K562 (cell line): ENCODE results near the gene RARRES1. TPM values are rescaled to one million over a fixed set of nuclear protein-coding genes. Genes with fewer than 3 reads are reported as not detected.
A peak's percentile ranks its signal among the peaks of the same experiment; 100 is the strongest.

Experiments
- ATAC-seq: fragments of 200-7000 bp; cut with Tn5 transposase; 3 replicates; pipeline ENCODE4 v1.9.1; 2020; ENCODE audit warnings: moderate library complexity
- BruUV-seq: library from RNA; stranded (reverse); fragments of 400-500 nt; replicated peaks from 2 replicates; lab custom pipeline; 2021; lab: Mats Ljungman, UMichigan
- CTCF ChIA-PET: fragments of 300-600 bp; formaldehyde crosslinking; extraction: SDS; loops from one replicate; lab custom pipeline; 2021; ENCODE audit warnings: low intra/inter-chr PET ratio; lab: Yijun Ruan, JAX
- POLR2A ChIA-PET: fragments of 300-600, 350-650 bp; sonication (Branson Sonifier 250); formaldehyde crosslinking; extraction: SDS; loops from one replicate; lab custom pipeline; 2021; ENCODE audit warnings: antibody characterized with exemption, inconsistent platforms; lab: Yijun Ruan, JAX
- DNase-seq, 4 experiments: peaks; one replicate each; pipeline versions ENCODE4 v3.0.0 to v3.0.0-alpha.2; 2011 to 2018; ENCODE audit warnings: low spot score in 3 of 4, mixed read lengths in 3 of 4; ENCODE audit errors: extremely low read depth in 1 of 4
- FAIRE-seq: peaks from 2 replicates; lab custom pipeline; 2011; peaks lifted over from hg19 to GRCh38; lab: Jason Lieb, UNC
- H2AFZ ChIP-seq: 2 replicates; pipeline ENCODE4 v1.6.0; 2011; ENCODE audit warnings: low read depth, low read length, control low read depth, inconsistent platforms
- H3K27ac ChIP-seq: fragments of 200-600 bp; 3 replicates; pipeline ENCODE4 v1.8.0; 2011; ENCODE audit warnings: low read depth, mild to moderate bottlenecking, control low read depth, inconsistent platforms, low read length, moderate library complexity, mixed read lengths; ENCODE audit errors: extremely low read depth
- H3K27me3 ChIP-seq, 2 experiments: fragments of 300-600 bp in 1 of 2; 2 replicates in 1 of 2; 3 replicates in 1 of 2; pipeline versions ENCODE4 v1.6.0 to v1.8.0; 2011; ENCODE audit warnings: inconsistent platforms in 2 of 2, low read length in 2 of 2, mild to moderate bottlenecking in 1 of 2, mixed read lengths in 1 of 2, moderate library complexity in 1 of 2; ENCODE audit not compliant: control insufficient read depth in 2 of 2, insufficient read depth in 2 of 2
- H3K36me3 ChIP-seq: fragments of 300-600 bp; 3 replicates; pipeline ENCODE4 v1.8.0; 2011; ENCODE audit warnings: mild to moderate bottlenecking, low read length, inconsistent platforms; ENCODE audit not compliant: control insufficient read depth, insufficient read depth
- H3K4me1 ChIP-seq, 2 experiments: fragments of 200-600 bp in 1 of 2; replicated peaks in 1 of 2; 2 replicates in 1 of 2; 3 replicates in 1 of 2; pipeline versions ENCODE4 v1.5.1 to v1.8.0; 2011; ENCODE audit warnings: inconsistent platforms in 2 of 2, low read length in 2 of 2, mild to moderate bottlenecking in 1 of 2, mixed read lengths in 1 of 2, moderate library complexity in 1 of 2; ENCODE audit not compliant: control insufficient read depth in 2 of 2, insufficient read depth in 2 of 2
- H3K4me2 ChIP-seq: 2 replicates; pipeline ENCODE4 v1.6.1; 2011; ENCODE audit warnings: low read length, control low read depth, inconsistent platforms, mixed read lengths; ENCODE audit not compliant: insufficient read depth
- H3K4me3 ChIP-seq: fragments of 200-600 bp; sonication (generic), shearing (Covaris generic); 2 replicates; pipeline ENCODE4 v1.5.1; 2016; ENCODE audit warnings: control low read depth, inconsistent platforms
- H3K79me2 ChIP-seq: fragments of 200-600 bp; 3 replicates; pipeline ENCODE4 v1.8.0; 2011; ENCODE audit warnings: low read length, inconsistent platforms; ENCODE audit not compliant: control insufficient read depth, insufficient read depth
- H3K9ac ChIP-seq, 2 experiments: 2 replicates each; pipeline versions ENCODE4 v1.6.0 to v1.6.1; 2011; ENCODE audit warnings: low read depth in 2 of 2, low read length in 2 of 2, control low read depth in 1 of 2, inconsistent platforms in 1 of 2, mild to moderate bottlenecking in 1 of 2, mixed read lengths in 1 of 2; ENCODE audit not compliant: insufficient read depth in 1 of 2
- H3K9me1 ChIP-seq: one replicate; pipeline ENCODE4 v1.6.0; 2011; ENCODE audit warnings: inconsistent platforms, mild to moderate bottlenecking, low read length, moderate library complexity; ENCODE audit not compliant: control insufficient read depth, insufficient read depth
- H3K9me3 ChIP-seq: replicated peaks from 2 replicates; pipeline ENCODE4 v1.5.1; 2011; ENCODE audit warnings: low read depth, low read length, inconsistent platforms; ENCODE audit not compliant: control insufficient read depth, insufficient read depth
- H4K20me1 ChIP-seq: replicated peaks from 2 replicates; pipeline ENCODE4 v1.6.1; 2011; ENCODE audit warnings: low read length, inconsistent platforms, mixed read lengths; ENCODE audit not compliant: control insufficient read depth, insufficient read depth
- BDP1 ChIP-seq: IDR thresholded peaks from 3 replicates; pipeline ENCODE4 v1.6.1; 2011; ENCODE audit not compliant: insufficient read length, insufficient read depth
- EHMT2 ChIP-seq: fragments of 450-650 bp; IDR thresholded peaks from 2 replicates; pipeline ENCODE4 v1.6.1; 2018; ENCODE audit warnings: antibody characterized with exemption
- NFRKB ChIP-seq: fragments of 450-650 bp; IDR thresholded peaks from 2 replicates; pipeline ENCODE4 v1.6.1; 2016; ENCODE audit warnings: low read depth
- RAD21 ChIP-seq, 2 experiments: fragments of 250-450 bp in 1 of 2; fragments of 450-650 bp in 1 of 2; sonication (Bioruptor Pico) in 1 of 2; formaldehyde crosslinking in 1 of 2; IDR thresholded peaks in 1 of 2; conservative IDR thresholded peaks in 1 of 2; 2 replicates each; pipeline versions ENCODE4 v1.4.0 to v1.8.0; 2020 to 2022; ENCODE audit warnings: mild to moderate bottlenecking in 2 of 2, moderate library complexity in 1 of 2
- SMARCA4 ChIP-seq: fragments of 450-650 bp; IDR thresholded peaks from 2 replicates; pipeline ENCODE4 v1.6.1; 2016
- ZNF165 ChIP-seq: fragments of 250-450 bp; sonication (Bioruptor Pico); IDR thresholded peaks from 2 replicates; pipeline ENCODE4 v1.4.0; 2020; ENCODE audit warnings: borderline replicate concordance
- WGBS: fragments of 100-300 bp; shearing (Covaris generic); methylation state at CpG from one replicate; pipeline ENCODE4 v1.1.6; 2016; ENCODE audit warnings: low coverage, mixed read lengths; ENCODE audit not compliant: insufficient coverage; ENCODE audit errors: missing lambda C conversion rate; 5-methylcytosine and 5-hydroxymethylcytosine counted together
- in situ Hi-C: fragments of 300-500 bp; cut with MboI; formaldehyde crosslinking; loops from 4 replicates; pipeline ENCODE4 v1.15.0; 2018; ENCODE audit warnings: inconsistent platforms, mixed read lengths
- intact Hi-C: fragments of 100-400 bp; cut with micrococcal nuclease; formaldehyde crosslinking; loops from 2 replicates; pipeline ENCODE4 v1.14.2; 2022
- polyA plus RNA-seq, 8 experiments: library from polyadenylated mRNA; depleted of rRNA in 4 of 8; stranded (reverse) in 5 of 8; unstranded in 3 of 8; fragments of >200 nt; fragmentation: Nextera tagmentation in 2 of 8; fragmentation: Illumina TruSeq in 1 of 8; extraction: Ambion mirVana in 2 of 8; extraction: Trizol in 1 of 8; gene quantifications; 2 replicates each; pipeline versions ENCODE4 v1.2.1 to v1.2.3, GENCODE V29; 2011 to 2014; ENCODE audit warnings: inconsistent platforms in 1 of 8, missing spikeins in 1 of 8
- total RNA-seq, 7 experiments: library from RNA; depleted of rRNA in 6 of 7; stranded (reverse); fragments of >200 nt in 6 of 7; fragmentation: Illumina TruSeq in 2 of 7; extraction: Trizol in 2 of 7; gene quantifications; 2 replicates each; pipeline versions ENCODE4 v1.2.1 to v1.2.3, GENCODE V29; 2011 to 2021; ENCODE audit warnings: low replicate concordance in 1 of 7
- TF ChIP-seq, protein P1 (sequence below): sonication (generic); formaldehyde crosslinking; IDR thresholded peaks from 2 replicates; pipeline ENCODE4 v1.8.0; 2022; ENCODE audit warnings: missing genetic modification reagents, mild to moderate bottlenecking, borderline replicate concordance
- TF ChIP-seq, protein P2 (sequence below), 3 experiments: IDR thresholded peaks in 2 of 3; conservative IDR thresholded peaks in 1 of 3; 2 replicates each; pipeline ENCODE4 v1.5.1; 2011 to 2012; ENCODE audit warnings: low read length in 3 of 3, mild to moderate bottlenecking in 3 of 3, control low read depth in 2 of 3, improper control_type of control experiment in 1 of 3, inconsistent platforms in 1 of 3, low read depth in 1 of 3, mixed read lengths in 1 of 3, moderate library complexity in 1 of 3; ENCODE audit not compliant: insufficient read depth in 2 of 3
- TF ChIP-seq, protein P3 (sequence below): sonication (generic); formaldehyde crosslinking; IDR thresholded peaks from 2 replicates; pipeline ENCODE4 v1.8.1; 2023; ENCODE audit warnings: mild to moderate bottlenecking, missing genetic modification reagents

RARRES1 gene
- total and polyA plus RNA-seq, 9 of the 15 experiments (the other 6 are each of a cell fraction or from before 2014, with no cell fraction given): not detected

DNA sequence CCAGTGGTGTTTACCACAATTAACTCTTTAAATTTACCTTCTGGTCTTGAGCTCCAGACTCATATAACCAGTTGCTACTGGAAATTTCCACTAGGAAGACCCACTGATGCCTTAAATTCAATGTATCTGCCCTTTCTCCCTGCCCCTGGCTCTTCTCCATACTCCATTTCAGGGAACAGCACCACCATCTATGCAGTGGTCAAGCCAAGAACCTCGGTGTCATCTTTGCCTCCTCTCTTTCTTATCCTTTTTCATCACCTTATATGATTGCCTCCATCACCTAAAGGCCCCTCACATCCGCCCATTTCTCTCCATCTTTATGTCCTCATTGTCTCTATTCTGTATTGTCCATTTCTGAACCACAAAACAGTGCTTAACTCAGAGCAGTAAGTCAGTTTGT lies 48.9 kb upstream of the RARRES1 start:
- Histone ChIP-seq H2AFZ (peak overlapping the region; percentile 44), H4K20me1 (no peaks in the 10 kb centered on the region), H3K9me3 (no peaks in the 10 kb centered on the region; the same call in 1 of the 2 replicates), H3K9me1 (no peaks in the 10 kb centered on the region), H3K36me3 (no peaks in the 10 kb centered on the region; the same call in 1 of the 3 replicates), H3K4me2 (peak overlapping the region; percentile 5; the same call in 1 of the 2 replicates), H3K27ac (peak overlapping the region; percentile 31; the same call in 2 of the 3 replicates), H3K79me2 (no peaks in the 10 kb centered on the region), H3K9ac (no peak overlapping the region), H3K4me1 (peaks cover 9 to 19% of the 10 kb centered on the region in 2 experiments; a peak in 4 of 5 replicates), H3K4me3 (no peak overlapping the region), H3K27me3 (no peaks in the 10 kb centered on the region)
- CTCF ChIA-PET: interaction anchor here (0.6 kb wide), 1 partner anchor 54 kb away, joined by 3 read pairs; no protein-coding TSS in a partner anchor
- in situ Hi-C loops: loop anchor here (25.0 kb wide), 1 partner anchor 1169 kb away; no protein-coding TSS in a partner anchor
- POLR2A ChIA-PET: interaction anchor here (0.6 kb wide), 1 partner anchor 23 kb away, joined by 3 read pairs; no protein-coding TSS in a partner anchor
- intact Hi-C loops: no loop called here
- peak in 1 of 4 experiments; percentile 36 for DNase-seq
- 51% methylated on average over 2 of the region's 2 CpGs for WGBS
- ATAC-seq: peak; percentile 81
- TF ChIP-seq, protein P1, sequence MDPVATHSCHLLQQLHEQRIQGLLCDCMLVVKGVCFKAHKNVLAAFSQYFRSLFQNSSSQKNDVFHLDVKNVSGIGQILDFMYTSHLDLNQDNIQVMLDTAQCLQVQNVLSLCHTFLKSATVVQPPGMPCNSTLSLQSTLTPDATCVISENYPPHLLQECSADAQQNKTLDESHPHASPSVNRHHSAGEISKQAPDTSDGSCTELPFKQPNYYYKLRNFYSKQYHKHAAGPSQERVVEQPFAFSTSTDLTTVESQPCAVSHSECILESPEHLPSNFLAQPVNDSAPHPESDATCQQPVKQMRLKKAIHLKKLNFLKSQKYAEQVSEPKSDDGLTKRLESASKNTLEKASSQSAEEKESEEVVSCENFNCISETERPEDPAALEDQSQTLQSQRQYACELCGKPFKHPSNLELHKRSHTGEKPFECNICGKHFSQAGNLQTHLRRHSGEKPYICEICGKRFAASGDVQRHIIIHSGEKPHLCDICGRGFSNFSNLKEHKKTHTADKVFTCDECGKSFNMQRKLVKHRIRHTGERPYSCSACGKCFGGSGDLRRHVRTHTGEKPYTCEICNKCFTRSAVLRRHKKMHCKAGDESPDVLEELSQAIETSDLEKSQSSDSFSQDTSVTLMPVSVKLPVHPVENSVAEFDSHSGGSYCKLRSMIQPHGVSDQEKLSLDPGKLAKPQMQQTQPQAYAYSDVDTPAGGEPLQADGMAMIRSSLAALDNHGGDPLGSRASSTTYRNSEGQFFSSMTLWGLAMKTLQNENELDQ (CRISPR knock-in tag): no peak
- TF ChIP-seq RAD21 (CRISPR knock-in tag; conservative IDR thresholded peaks at IDR 0.05 in 1 of 2, IDR thresholded peaks at IDR 0.05 in 1 of 2) (0 out of 4 replicates have a peak, but pooled peaks of 1 of the 2 experiments have one; percentile 9), BDP1 (no peak), SMARCA4 (0 out of 2 replicates have a peak, but pooled peaks have one; percentile 12), NFRKB (peak; percentile 40; the same call in 1 of the 2 replicates), ZNF165 (CRISPR knock-in tag) (no peak), EHMT2 (peak; percentile 11; the same call in 1 of the 2 replicates)
- TF ChIP-seq, protein P2, sequence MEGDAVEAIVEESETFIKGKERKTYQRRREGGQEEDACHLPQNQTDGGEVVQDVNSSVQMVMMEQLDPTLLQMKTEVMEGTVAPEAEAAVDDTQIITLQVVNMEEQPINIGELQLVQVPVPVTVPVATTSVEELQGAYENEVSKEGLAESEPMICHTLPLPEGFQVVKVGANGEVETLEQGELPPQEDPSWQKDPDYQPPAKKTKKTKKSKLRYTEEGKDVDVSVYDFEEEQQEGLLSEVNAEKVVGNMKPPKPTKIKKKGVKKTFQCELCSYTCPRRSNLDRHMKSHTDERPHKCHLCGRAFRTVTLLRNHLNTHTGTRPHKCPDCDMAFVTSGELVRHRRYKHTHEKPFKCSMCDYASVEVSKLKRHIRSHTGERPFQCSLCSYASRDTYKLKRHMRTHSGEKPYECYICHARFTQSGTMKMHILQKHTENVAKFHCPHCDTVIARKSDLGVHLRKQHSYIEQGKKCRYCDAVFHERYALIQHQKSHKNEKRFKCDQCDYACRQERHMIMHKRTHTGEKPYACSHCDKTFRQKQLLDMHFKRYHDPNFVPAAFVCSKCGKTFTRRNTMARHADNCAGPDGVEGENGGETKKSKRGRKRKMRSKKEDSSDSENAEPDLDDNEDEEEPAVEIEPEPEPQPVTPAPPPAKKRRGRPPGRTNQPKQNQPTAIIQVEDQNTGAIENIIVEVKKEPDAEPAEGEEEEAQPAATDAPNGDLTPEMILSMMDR (IDR thresholded peaks at IDR 0.05 in 2 of 3, conservative IDR thresholded peaks at IDR 0.05 in 1 of 3; ENCODE audit: insufficient read depth in 2 of 3, low read depth in 1 of 3, low read length in 3 of 3): peak in 1 of 3 experiments; percentile 26; a peak in 2 of 6 replicates
- TF ChIP-seq, protein P3, sequence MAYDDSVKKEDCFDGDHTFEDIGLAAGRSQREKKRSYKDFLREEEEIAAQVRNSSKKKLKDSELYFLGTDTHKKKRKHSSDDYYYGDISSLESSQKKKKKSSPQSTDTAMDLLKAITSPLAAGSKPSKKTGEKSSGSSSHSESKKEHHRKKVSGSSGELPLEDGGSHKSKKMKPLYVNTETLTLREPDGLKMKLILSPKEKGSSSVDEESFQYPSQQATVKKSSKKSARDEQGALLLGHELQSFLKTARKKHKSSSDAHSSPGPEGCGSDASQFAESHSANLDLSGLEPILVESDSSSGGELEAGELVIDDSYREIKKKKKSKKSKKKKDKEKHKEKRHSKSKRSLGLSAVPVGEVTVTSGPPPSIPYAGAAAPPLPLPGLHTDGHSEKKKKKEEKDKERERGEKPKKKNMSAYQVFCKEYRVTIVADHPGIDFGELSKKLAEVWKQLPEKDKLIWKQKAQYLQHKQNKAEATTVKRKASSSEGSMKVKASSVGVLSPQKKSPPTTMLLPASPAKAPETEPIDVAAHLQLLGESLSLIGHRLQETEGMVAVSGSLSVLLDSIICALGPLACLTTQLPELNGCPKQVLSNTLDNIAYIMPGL (CRISPR knock-in tag): no peak
- no TSS peak for BruUV-seq
- peak; percentile 23 for FAIRE-seq
